GM19193 (cell line): ENCODE data around the gene ATXN7L1.

ENCODE experiments used
- POLR2A ChIP-seq: IDR thresholded peaks from 4 replicates; pipeline ENCODE4 v1.6.1; 2011; ENCODE audit not compliant: insufficient read depth, insufficient read length; ENCODE audit errors: extremely low read depth

The ATXN7L1 gene

DNA sequence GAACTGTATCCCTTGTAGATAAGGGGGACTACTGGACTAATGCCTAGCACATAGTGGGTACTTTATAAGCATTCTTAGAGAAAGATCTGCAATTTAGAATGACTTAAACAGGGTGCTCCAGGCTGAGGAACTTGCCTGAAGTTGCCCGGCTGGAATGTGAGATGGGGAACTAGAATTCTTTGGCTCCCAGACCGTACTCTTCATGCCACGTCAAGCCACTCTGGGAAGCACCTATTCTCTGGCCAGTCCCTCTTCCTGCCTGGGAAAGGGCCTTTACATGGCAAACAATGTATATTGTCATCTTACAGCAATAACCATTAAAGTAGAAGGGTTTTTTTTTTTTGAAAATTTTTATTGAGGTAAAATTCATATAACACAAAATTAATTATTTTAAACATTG is 34.5 kb downstream of the ATXN7L1 start:
- no peak for TF ChIP-seq POLR2A

DNA sequence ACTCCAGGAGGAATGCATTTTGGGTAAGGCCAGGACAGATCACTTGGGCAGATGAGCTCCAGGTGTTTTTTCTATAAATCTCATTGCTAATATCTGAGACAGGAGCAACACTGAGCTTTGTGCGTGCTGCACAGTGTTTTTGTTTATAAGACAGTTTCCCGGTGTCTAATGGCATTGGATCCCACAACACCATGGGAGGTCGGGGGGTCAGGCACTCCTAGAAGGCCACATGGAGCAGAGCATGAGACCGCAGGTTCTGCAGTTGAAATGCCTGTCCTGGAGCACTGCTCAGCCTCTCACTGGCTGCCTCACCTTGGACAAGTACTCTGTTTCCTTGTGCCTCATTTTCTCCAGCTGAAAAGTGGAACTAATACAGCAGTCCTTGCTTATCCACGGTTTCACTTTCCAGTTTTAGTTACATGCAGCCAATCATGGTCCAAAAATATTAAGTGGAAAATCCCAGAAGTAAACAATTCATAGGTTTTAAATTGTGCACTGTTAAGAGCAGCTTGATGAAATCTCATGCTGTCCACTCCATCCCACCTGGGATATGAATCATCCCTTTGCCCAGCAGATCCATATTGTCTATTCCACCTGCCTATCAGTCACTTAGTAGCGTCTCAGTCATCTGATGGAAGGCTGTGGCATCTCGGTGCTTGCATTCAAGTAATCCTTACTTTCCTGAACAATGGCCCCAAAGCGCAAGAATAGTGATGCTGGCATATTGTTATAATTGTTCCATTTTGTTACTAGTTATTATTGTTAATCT is 35.2 kb downstream of the ATXN7L1 start:
- TF ChIP-seq POLR2A: no peak

DNA sequence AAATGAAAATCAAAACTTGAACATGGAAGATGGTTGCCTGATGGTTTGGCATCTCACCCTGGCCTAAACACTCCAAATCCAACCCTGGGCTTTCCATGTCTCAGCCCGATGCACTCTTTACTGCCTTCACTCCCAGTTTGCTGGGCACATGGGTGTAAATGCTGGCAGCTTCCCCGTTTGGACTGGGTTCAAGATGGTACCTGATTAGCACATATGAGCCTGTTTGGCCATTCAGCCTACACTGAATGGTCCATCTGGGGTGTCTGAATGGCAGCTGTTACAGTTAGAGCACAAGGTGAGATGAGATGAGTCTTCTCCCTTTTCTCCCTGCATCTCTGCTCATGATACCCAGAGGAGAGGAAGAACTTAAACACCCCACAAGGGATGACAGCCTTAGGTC is 37.1 kb downstream of the ATXN7L1 start:
- no peak for TF ChIP-seq POLR2A

DNA sequence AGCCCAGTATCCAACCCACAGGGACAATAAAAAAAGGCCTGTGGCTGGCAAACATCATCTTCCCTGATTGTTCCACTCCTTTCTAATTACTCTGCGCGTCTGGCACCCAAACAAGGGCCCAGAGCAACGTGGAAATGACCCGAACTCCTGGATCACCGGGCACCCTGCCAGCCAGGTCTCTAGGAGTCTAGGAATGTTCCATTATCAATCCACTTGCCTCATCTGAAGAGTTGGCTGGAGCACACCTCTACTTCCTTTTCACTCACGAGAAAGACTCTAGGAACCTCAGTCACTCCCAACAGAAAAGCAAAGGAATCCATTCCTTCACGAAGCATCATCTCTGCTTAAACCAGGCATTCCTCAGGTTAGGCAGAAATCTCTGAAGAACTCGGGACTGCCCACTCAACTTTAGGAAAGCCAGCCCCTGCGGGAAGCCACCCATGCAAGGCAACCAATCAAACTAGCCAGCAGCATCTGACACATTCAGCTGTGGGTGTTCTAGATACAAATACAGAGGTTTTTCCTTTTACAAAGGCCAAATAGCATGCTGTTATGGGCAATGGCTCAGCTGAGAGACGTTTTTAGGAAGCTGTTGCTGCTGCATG is 37.7 kb downstream of the ATXN7L1 start:
- TF ChIP-seq POLR2A: no peak

DNA sequence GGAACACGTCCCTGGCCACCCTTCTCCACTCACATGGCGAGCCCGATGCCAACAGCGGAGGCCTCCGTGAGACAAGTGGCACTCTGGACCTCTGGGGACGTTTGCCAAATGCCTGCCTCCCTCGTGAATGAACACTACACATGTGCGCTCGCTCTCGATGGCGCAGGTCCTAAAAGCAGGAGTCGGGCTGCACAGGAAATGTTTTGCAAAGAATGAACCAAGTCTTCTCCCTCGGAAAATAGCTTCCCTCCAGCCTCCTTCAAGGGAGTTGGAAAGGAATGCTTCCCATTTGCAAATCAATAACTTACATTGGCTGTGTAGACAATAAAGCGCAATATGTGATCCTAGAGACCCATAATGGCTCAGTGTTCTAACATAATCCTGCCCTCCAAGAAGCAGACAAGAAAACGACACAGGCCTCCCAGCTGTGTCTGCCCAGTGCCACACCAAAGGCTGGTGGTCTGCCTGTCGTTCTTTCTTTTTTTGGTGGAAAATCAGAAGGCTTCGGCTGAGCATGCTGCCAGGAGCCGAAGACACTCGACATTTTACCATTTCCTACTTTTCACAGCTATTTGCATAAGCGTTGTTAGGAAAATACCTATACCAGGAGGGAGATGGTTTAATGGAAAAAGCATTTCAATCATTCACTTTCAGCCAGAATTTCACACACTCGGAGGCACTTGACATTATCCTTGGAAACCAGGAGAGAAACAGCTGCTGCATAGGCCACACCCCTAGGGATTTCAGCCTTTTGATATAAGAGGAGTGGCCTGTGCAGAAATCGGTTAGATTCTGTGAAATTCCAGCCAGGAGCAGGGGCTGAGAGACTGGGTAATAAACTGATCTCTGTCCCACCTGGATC is 38.4 kb downstream of the ATXN7L1 start:
- TF ChIP-seq POLR2A: no peak

DNA sequence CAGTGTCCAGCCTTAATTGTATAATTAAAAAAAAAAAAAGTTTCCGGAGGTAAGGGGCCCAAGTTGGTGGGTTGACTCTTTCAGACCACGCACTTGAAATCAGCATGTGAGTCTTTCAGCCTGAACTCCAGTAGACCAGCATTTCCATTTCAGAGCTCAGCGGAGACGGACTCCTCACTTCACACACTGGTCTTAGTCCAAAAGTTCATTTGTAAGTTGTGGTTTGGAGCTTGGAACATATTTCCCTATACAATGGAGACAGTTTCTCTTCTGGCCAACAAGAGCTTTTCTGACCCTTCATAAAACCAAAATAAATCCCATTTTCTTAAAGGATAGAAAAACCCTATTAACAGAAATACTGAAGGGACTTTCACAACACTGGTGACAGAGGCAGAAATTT is 41.0 kb downstream of the ATXN7L1 start:
- no peak for TF ChIP-seq POLR2A

DNA sequence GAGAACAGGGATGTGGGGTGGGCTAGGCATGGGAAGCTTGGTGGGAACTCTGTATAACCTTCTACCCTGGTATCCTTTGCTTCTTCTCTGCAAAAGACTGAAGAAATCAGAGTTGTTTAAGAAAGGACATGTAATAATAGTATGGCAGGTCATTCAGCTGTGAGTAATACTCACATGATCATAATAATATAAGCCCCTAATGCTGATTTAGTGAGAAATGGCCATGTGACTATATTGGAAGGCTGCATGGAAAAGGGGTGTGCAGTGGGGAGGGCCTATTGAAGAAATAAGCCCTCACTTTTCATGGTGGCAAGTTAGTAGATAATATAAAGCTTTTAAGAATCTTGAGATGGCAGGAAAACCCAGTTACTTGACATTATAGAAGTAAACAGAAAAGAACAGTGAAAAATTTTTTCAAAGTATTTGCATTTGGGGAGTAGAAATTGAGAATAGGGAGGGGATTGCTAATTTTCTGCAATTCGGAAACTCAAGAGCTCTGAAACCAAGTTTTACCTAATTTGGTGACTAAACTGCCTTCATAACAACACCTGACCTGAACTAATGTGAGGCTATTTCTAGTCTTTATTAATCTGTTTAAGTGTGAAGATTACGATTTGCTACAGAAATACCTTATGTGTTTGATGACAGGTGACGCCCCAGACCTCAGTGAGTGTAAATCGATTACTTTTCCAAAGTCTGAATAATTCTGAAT is 44.4 kb downstream of the ATXN7L1 start:
- TF ChIP-seq POLR2A: no peak

DNA sequence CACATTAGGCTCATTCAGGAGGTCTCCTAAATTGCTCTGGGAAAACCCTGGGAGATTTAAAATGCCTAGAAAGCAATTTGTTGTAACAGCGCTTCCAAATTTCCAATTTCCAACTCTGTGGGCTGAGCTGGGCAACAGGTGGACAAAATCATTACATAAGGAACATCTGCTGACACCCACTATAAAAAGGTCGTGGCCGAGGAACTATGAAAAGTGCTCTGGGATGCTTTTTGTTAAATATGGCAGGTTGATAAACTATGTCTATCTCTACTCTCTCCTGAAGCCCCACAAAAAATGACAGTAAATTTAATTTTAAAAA is 45.1 kb downstream of the ATXN7L1 start:
- TF ChIP-seq POLR2A: no peak

DNA sequence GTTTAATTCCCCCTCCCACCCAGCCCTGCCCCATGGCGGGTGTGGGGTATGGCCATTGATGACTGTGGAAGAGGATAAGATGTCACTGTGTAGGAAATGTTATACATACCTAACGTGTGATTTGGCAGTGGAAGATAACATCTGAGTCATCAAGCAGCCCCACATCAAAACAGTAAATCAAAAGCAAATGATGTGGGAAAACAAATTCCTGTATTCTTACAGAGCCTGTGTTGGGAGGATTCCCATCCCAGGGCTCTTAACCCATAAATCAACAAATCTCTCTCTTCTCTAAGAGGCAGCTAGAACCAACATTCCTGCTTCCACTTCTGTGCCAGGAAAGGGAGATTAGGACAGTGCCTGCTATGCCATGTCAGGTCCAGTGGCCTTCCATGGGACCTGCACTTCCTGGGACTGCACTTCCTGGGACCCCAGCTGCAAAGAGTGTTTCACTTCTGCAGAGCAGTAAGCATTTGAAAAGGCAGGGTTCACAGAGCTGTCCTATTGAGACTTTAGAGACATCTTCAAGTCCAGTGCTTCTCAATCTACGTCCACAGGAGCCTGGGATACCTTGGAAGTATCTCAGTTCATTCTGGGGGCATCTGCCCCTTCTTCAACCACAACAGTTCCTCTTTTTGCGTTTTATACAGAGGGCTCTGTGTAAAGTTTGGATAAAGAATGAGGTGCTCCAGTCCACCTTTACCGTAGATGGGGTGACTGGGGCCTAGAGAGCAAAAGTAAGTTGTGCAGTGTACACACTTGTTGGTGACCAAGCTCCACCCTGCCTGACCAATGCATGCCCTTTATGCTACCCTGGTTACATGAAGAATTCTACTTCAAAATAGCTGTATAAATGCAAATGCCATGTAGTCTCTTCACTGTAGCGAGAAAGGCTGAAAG is 45.7 kb downstream of the ATXN7L1 start:
- TF ChIP-seq POLR2A: no peak

DNA sequence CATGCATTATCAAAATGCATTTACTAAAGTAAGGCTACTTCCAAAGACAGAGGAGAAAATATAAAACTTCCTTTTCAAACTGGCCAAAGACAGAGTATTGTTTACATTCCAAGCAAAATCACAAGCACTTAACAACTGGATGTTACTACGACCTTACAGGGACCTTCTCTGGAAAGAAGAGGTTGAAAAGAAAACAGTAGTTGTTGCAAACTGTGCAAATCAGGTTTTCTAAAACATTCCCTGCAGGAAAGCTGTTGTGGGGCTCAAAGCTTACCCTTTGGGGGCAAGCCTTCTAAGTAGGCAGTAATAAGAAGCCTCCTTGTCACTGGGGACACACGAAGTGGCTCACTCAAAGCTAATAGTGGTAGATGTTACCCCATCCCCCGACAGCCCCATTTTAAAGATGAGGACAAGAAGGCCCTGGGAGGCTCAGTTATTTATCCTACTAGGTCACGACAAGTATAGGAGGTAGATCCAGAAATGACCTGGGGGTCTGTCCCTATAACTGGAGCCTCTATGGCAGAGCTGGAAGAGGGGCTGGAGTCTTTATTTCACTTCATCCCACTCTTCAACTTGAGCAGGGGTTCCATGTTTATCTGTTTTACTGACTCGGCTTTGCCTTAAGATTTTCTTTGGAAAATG is 46.6 kb downstream of the ATXN7L1 start:
- TF ChIP-seq POLR2A: no peak

DNA sequence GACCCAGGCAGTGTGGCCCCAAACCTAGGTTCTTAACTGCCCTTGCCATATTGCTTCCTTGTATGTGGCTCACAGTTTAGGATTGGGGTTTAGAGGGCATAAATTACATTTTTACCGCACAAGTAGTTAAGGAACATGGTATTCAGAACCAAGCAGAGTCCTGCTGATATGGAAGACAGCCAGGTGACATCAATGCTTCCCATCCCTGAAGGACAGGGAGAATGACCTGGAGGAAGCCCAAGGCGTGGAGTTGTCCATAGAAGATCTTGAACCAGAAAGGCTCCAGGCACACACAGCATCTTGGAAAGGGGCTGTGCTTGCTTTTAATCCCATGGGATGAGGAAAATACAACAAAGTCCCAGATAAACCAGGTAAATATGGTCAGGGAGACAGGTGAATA is 48.3 kb downstream of the ATXN7L1 start:
- no peak for TF ChIP-seq POLR2A

DNA sequence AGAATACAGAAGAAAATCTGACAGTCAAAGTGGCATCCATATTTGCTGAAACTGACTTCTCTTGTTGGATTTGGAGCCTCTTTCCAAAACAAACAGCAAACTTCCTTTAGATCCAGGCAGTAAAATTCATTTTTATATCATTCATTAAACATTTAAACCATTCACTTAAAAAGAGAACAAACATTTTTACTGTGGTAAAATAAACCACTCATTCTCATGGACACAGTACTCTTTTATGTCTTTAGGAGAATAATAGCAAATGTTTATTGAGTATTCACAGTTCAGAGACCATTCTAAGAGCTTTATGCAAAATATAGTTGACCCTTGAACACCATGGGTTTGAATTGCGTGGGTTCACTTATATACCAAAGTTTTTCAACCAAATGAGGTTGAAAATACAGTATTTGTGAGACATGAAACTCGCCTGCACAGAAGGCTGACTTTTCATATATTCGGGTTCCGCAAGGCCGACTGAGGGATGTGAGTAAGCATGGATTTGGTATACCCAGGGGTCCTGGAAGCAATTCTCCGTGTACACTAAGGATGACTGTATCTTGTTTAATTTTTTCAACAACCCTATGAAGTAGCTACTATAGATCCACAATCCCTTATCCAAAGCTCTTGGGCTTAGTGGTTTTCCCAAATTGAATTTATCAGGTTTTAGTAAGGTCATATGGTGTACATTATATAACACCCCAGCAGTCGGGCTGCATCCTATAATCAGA is 49.1 kb downstream of the ATXN7L1 start:
- no peak for TF ChIP-seq POLR2A

DNA sequence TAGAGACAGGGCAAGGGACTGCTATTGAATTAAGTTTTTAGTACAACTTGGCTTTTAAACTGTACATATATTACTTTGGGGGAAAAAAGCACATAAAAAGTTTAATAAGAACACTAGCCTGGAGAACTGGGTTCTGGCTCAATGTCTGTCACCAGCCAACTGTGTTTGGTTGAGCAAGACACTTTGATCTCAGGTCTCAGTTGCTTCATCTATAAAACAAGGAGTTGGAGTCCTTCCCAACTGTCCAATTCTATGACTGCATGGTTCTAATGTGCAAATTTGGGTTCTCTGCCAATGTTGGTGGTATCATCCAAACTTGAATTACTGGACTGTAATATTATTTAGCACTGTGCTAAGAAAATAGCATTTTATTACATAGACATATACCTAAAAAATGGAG is 50.3 kb downstream of the ATXN7L1 start:
- no peak for TF ChIP-seq POLR2A

DNA sequence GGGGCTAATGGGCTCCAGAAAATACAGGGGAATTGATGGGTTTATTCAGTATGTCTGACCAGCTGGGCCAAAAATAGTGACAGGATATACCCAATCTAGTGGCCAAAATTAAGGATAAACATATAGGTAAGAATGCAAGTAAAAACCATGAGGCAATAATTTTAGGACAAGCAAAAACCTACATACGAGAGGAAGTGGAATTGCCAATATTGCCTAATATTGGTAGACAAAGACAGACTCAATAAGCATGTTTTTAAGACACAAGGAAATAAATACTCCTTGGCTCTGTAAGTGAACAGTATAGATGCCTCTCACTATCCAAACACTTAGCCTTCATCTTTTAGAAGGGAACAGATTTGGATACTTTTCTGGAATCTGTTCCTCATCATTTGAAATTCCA is 51.0 kb downstream of the ATXN7L1 start:
- TF ChIP-seq POLR2A: no peak

DNA sequence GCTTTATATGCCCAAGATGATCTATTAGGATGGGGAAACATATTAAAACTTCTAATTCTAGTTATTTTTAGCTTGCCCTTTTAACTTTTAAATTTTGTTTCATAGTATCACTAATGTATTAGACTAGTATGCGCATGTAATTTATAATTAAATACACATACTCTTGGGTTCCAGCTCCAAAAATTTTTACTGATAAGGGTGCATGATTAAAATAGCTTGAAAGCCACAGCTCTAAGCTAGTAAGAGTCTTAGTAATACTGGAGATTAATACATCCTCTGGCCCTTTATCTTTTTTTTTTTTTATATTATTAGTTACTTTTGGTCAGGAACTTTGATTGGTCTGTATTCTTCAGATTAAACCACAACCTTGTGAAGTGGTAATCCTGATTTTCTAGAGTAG is 53.6 kb downstream of the ATXN7L1 start:
- no peak for TF ChIP-seq POLR2A
